Prostate gland (tissue), 2 donors: ENCODE measurements around the gene COL12A1.

ENCODE experiments used
- CTCF ChIP-seq, 4 experiments: fragments of 200-600 bp in 2 of 4; fragments of 450-650 bp in 2 of 4; sonication (generic) in 2 of 4; IDR thresholded peaks; 1 replicate in 3 of 4; 2 replicates in 1 of 4; pipeline ENCODE4 v1.5.1; 2016 to 2019; ENCODE audit warnings: antibody characterized with exemption in 4 of 4, mild to moderate bottlenecking in 2 of 4, moderate library complexity in 2 of 4
- POLR2A ChIP-seq: fragments of 450-650 bp; IDR thresholded peaks from one replicate; pipeline ENCODE4 v1.6.1; 2016; ENCODE audit warnings: antibody characterized with exemption, mild to moderate bottlenecking

GRCh38 chr6:75070244-75070643 is 135.6 kb downstream of the COL12A1 start:
- TF ChIP-seq CTCF (IDR thresholded peaks at IDR 0.05) (no peak), POLR2A (no peak)
